Measurements from ENCODE around the gene ANKRD9.
A peak's percentile ranks its signal among the peaks of the same experiment; 100 is the strongest.

The ANKRD9 gene

GRCh38 chr14:102487204-102487577 lies 22.4 kb downstream of the ANKRD9 start:
- Histone ChIP-seq H3K4me3 (no peak overlapping the region), H3K27ac (peak overlapping the region in 2 of 21 experiments; percentile 8 to 14)

DNA sequence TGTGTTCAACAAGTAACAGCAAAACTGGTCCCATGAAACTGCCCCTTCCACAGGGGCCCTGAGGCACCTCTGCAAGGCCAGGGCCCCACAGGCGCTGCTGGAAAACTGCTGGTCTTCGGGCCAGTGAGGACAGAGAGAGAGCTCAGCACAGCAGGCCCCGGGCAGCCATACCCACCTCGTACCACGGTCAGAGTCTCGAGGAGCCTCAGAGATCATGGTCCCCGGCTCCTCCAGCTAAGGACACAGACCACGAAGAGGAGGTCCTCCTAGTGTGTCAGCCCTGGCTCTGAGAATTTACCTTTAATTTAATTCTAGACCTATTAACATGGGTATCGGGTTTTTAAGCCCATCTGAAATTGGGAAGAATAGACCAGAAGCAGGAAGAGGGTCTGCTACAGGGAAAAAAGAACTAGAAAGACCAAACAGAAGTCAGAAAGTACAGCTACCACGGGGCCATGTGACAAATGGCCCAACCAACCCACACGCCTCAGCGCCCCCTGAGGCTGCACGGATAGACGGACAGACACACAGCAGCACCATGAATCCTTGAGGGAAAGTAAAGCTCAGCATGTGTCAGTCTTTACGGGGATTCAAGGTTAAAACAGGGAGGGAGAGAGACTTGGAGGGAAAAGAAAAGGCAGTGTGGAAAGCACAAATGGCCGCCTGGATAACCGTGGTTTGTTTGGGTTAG lies 22.9 kb downstream of the ANKRD9 start:
- Histone ChIP-seq H3K4me3 (no peak overlapping the region), H3K27ac (peak overlapping the region in 2 of 21 experiments; percentile 8 to 14)

DNA sequence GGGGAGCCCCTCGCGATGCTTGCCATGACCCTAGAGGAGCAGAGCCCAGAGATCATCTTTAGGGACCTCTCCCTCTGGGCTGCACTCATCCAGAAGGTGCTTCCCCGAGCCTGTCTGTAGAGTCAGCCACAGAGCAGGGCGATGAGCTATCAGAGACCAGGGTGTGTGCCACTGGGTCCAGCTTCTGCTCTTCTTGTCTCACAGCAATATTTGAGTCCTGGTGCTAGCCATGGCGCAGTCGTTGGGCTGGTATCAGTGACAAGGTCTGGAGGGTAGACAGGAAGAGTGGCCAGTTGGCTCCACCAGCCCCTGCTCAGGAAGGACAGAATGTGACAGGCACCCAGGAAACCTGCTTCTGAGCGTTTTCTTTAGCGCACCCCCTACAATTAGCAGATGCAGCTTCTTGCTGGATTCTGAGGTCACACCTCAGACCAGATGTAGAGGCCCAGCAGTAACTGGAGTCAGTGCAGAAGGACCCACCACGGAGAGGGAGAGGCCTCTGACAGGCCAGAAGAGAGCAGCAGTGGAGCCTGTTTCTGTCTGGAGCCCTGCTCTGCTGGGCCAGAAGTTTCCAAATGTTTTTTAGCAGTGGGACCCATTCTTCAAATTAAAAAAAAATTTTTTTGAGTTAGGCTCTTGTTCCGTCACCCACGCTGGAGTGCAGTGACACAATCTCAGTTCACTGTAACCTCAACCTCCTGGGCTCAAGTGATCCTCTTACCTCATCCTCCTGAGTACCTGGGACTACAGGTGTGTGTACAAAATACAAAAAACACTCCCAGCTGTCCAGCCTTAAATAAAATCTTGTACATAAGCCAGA lies 23.7 kb downstream of the ANKRD9 start:
- no peak overlapping the region for H3K27ac ChIP-seq

DNA sequence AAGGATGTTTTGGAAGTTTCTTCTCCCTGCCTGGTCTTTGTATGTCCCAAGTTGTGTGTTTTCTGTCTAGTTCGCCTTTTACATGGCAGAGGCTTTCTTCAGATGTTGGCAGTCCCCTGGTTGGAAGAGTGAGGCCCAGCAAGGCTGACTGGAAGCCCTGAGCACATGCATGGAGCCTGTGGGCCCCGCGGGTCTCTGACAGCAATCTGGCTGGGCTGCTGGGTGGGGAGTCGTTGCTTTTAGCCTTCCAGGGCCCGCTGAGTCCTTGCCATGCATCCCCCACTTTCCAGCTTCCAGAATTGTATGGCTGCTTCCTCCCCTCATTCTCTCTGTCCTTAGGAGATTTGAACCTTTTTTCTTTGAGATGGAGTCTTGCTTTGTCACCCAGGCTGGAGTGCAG lies 25.3 kb downstream of the ANKRD9 start:
- no peak overlapping the region for H3K4me3 ChIP-seq

More for the DNA sequence above, 23.7 kb downstream of the ANKRD9 start:
- H3K4me3 ChIP-seq: no peak overlapping the region

GRCh38 chr14:102481791-102482238 lies 27.8 kb downstream of the ANKRD9 start:
- peak overlapping the region in 5 of 21 experiments; percentile 6 to 34 (median 28) for H3K27ac ChIP-seq
- no peak overlapping the region for H3K4me3 ChIP-seq

More for the DNA sequence above, 25.3 kb downstream of the ANKRD9 start:
- H3K27ac ChIP-seq: no peak overlapping the region

- H3K4me3 ChIP-seq: no peak overlapping the region
- peak overlapping the region in 4 of 21 experiments; percentile 6 to 28 (median 16) for H3K27ac ChIP-seq
Measured at GRCh38 chr14:102481371-102481770, 28.2 kb downstream of the ANKRD9 start.

- H3K27ac ChIP-seq: peak overlapping the region in 1 of 21 experiments; percentile 41
- no peak overlapping the region for H3K4me3 ChIP-seq
Measured at GRCh38 chr14:102479777-102480176, 29.8 kb downstream of the ANKRD9 start.

- Histone ChIP-seq H3K4me3 (no peak overlapping the region), H3K27ac (no peak overlapping the region)
Measured at GRCh38 chr14:102479107-102479506, 30.5 kb downstream of the ANKRD9 start.

GRCh38 chr14:102474934-102475333 lies 34.6 kb downstream of the ANKRD9 start:
- no peak overlapping the region for H3K27ac ChIP-seq
- no peak overlapping the region for H3K4me3 ChIP-seq

- H3K27ac ChIP-seq: no peak overlapping the region
Measured at GRCh38 chr14:102473559-102473958, 36.0 kb downstream of the ANKRD9 start.

DNA sequence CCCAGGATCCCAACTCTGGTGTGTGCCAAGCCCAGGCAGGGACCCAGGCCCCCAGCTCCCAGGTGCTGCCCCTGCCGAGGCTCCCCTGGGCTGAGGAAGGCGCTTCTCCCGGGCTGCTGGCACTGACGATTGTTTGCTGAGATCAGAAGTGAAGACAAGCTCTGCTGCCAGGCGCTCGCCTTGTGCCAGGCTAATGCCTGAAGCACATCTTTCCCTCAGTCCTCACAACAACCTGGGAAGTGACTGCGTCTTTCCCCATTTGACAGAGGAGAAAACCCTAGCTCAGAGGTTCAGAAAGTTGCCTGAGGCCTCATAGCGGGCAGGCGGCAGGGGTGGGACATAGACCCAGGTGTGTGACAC lies 36.8 kb downstream of the ANKRD9 start:
- Histone ChIP-seq H3K27ac (peak overlapping the region in 6 of 21 experiments; percentile 3 to 67 (median 36)), H3K4me3 (no peak overlapping the region)

More at GRCh38 chr14:102473559-102473958, 36.0 kb downstream of the ANKRD9 start:
- H3K4me3 ChIP-seq: no peak overlapping the region

GRCh38 chr14:102471921-102472790 lies 37.4 kb downstream of the ANKRD9 start:
- peak overlapping the region in 7 of 21 experiments; percentile 3 to 49 (median 26) for H3K27ac ChIP-seq
- H3K4me3 ChIP-seq: no peak overlapping the region

GRCh38 chr14:102469261-102469660 lies 40.3 kb downstream of the ANKRD9 start:
- no peak overlapping the region for H3K4me3 ChIP-seq
- no peak overlapping the region for H3K27ac ChIP-seq

DNA sequence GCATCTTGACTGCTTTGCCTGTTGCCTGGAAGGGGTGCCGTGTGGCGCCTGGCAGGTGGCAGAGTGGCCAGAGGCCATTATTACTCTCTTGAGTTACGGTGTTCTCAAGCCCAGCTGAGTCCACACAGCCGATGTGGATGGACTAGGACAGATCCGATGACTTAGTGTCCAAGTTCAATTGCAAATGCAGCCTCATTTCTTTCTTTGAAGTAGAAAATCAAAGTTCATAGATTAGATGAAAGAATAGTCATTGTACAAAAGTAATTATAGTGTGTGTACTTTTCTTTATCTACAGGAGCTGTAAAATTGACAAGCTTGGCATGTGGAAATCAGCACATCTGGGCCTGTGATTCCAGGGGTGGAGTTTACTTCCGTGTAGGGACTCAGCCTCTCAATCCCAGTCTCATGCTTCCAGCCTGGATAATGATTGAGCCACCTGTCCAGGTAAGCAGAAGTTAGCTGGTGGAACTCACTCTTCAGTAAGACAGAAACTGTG lies 44.7 kb downstream of the ANKRD9 start:
- Histone ChIP-seq H3K27ac (no peak overlapping the region), H3K4me3 (no peak overlapping the region)

GRCh38 chr14:102464006-102464405 lies 45.6 kb downstream of the ANKRD9 start:
- H3K4me3 ChIP-seq: no peak overlapping the region

DNA sequence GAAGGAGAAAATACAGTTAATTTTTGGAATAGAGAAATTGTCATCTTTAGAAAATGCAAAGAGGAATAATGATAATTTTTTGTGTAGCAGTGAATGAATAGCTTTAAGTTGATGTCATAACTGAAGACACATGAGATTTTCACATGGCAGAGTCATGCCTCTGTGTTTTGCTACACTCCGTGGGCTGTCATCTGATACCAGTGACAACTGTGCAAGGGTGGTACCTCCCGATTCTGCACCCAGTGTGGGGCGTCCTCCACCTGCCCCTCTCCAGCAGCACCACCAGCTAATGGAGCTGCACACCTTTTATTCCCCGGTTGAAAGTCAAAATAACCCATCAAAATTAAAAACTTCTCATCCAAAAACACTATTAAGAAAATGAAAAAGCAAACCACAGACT lies 47.2 kb downstream of the ANKRD9 start:
- H3K4me3 ChIP-seq: no peak overlapping the region
- no peak overlapping the region for H3K27ac ChIP-seq

More at GRCh38 chr14:102464006-102464405, 45.6 kb downstream of the ANKRD9 start:
- no peak overlapping the region for H3K27ac ChIP-seq

DNA sequence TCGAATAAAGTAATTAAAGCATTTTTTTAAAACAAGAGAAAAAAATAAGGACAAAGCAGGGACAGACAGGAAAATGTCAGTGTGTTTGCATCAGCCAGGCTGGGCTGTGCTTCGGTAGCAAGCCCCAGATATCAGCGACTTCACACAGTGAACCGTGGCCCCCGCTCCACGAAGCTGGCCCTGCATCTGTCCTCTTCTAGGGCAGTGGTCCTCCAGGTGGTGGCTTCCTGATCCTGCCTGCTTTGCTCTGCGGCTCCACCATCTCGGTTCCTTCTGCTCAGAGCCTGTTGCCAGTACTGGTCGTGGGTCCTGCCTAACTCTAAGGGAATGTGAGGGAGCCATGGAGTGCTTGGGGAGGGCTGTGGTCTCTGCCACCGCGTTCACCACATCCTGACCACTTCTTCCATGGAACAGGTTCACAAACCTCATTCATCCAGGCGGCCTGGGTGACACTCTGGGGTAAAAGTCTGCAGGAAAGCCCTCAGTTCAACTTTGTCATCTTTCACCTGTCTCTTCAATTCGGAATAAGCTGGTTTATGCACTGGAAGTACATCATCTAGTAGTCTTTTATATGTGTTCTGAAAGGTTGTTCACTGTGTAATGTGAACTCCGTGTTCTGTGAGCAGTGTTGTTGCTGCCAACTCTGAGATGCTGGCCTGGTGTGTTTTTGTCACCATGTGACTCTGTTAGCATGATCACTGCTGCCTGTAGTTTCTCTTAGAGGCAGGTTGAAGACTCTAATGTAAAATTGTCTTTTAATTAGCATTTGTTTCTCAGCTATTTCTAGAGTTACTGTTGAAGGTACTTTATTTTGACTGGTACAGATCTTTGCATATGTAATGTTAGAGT lies 47.9 kb downstream of the ANKRD9 start:
- no peak overlapping the region for H3K27ac ChIP-seq
- H3K4me3 ChIP-seq: no peak overlapping the region

- no peak overlapping the region for H3K27ac ChIP-seq
- no peak overlapping the region for H3K4me3 ChIP-seq
Measured at GRCh38 chr14:102457509-102457908, 52.1 kb downstream of the ANKRD9 start.

- H3K4me3 ChIP-seq: no peak overlapping the region
- no peak overlapping the region for H3K27ac ChIP-seq
Measured at GRCh38 chr14:102454711-102455110, 54.9 kb downstream of the ANKRD9 start.

Data from skin epidermis (tissue), 12 donors.